HG03066 (cell line): ENCODE data around the gene TMEM119.
A peak's percentile ranks its signal among the peaks of the same experiment; 100 is the strongest.

ENCODE experiments used
- ATAC-seq: cut with Tn5 transposase; IDR thresholded peaks from one replicate; pipeline ENCODE4 v1.9.1; 2021; ENCODE audit warnings: low read depth; ENCODE audit not compliant: unreplicated experiment

TMEM119 gene

DNA sequence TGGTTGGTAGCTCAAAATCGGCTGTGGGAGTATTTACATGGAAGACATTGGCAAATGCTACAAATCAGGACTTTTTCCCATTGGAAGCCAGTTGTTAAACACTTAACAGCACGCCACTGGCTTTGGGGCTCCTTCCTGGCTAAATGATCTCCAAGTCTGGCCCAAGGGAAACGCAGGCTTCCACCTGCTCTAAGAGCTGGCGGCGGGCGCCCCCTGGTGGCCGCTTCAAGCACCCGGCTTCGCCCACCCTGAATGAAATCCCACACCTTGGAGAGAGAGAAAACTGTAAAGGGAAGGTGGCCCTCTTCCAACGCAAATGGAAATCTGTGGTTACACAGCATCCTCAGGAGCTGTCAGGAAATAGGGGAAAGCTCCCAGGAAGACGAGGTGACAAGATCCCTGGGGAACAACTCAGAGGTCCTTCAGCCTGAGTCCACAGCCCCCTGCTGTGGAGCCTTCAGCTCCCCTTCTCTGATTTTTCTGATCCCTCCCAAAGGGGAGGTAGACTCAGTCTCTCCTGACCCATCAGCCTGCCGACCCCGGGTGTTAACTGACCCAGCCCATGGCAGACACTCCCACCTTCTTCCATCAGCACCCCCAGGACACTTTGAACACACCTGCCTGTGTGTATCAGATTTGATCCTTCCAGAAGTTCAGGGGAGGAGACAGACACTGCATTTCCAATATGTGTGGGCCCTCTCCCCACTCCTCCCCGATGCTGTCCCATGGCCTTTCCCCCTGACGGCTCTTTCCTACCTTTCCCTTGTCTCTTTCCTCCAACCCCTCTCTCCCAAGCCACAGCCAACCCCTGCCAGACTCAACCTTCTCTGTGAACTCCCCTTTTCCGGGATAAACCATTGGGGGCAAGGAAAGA lies 20.4 kb upstream of the TMEM119 start:
- peak; percentile 42 for ATAC-seq

DNA sequence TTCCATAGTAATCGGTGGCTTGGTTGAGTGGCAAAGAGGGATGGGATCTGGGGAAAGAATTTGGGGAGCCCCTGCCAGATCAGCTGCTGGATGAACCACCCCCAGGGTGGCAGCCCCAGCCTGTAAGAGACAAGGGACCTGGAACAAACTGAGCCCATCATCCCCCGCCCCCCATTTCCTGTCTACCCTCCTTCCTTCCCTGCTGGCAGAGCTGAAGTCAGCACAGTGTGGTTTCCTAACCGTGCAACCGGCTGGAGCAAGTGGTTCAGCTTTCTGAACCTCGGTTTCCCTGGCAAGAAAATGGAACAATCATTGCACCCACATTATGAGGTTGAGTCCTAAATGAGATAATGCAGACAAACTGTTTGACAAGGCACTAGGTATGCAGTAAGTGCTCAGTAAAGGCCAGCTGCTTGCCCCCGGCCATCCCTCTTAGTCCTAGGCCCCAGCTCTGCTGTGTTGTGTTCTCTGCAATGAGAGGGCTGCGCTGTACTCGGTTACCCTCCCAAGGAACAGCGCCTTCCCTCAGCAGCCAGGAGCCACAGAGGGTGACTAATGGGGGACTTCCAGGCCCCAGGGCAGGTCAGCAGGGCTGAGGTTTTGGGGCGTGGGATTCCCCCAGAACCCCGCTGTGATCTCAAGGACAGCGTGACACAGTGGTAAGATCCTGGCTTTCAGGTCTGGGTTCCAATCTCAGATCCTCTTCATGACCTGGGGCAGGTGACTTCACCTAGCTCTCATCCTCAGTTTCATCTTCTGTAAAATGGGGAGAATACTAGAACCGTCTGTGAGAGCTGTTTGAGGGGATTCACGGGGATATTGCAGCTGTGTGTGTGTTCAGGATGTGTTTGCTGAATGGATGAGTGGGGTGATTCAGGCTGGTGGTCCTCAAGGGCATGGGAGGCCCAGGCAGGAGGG lies 19.3 kb upstream of the TMEM119 start:
- peak; percentile 66 for ATAC-seq

DNA sequence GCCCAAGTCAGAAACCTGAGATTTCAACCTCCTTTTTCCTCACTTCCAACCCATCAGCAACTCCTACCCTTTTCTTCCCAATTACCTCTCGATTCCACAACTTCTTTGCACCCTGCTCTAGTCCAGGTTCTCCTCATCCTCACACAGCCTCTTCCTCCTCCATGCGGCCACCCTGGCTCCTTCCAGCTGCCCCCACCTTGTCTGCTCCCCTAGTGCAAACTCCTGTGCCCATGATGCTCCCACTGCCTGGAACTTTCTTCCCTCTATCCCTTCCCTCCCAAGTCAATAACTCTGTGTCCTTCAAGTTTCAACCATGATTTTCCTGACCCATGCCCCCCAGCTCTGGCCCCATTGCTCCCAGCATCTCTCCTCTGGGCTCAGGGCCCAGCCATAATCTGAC lies 18.5 kb upstream of the TMEM119 start:
- ATAC-seq, result no peak

DNA sequence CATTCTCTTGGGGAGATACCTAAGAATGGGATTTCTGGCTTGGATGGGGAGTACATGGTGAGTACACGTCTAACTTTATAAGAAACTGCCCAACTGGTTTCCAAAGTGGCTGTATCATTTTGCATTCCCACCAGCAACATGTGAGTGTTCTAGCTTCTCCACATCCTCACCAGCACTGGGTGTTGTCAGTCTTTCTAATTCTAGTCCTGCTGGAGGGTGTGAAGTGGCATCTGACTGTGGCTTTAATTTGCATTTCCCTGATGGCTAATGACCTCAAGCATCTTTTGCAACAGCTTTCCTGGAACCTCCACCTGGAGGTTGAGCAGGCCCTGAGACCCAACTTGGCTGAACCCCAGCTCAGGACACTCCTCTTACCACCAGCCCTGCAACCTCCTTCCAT lies 18.0 kb upstream of the TMEM119 start:
- no peak for ATAC-seq

DNA sequence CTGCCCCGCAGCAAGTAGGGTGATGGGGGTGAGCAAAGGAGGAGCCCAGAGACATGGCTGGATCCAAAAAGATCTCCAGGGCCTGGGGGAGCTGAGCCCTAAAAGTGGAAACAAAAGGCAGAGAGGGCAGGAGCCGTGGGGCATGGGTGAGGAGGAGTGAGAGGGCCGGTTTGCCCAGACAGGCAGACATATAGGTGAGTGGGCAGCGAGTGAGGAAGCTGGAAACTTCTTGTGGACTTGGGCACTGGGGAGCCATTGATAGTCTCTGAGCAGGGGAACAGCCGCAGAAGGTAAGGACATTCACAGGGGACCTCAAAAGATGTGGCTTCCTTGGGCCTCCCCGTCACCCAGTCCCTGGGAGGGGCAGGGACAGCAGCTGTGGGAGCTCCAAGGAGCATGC lies 16.8 kb upstream of the TMEM119 start:
- no peak for ATAC-seq

DNA sequence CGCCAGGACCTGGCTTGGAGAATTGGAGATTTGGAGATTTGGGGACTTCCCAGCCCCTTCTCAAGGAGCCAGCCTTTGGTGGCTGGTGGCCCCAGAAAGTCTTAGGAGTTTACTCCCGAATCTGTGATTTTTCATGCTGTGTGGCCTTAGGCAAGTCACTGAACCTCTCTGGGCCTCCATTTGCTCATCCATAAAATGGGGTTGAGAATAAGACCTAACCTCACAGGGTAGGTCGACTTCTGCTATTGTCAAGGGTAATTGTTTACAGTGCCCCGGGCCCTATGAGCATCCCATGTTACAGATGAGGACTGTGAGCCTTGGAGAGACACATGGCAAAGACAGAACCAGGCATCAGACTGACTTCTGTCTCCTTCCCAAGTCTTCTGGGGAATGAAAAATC lies 16.2 kb upstream of the TMEM119 start:
- ATAC-seq, result no peak

DNA sequence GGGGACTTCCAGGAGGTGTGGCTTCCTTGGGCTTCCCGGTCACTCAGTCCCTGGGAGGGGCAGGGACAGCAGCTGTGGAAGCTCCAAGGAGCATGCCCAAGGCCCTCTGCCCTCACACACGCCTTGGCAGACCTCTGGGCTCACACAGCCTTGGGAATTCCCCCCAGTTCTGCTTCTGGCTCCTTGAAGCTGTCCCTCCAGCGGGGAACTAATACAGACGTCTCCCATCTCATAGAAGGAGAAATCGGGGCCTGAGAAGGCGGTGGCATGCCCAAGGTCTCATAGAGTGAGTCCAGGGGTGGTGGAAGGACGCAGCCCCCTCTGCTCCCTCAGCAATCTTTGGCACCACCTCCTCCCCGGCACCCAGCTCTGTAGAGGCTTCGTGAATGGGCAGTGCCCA lies 15.7 kb upstream of the TMEM119 start:
- ATAC-seq, result no peak

DNA sequence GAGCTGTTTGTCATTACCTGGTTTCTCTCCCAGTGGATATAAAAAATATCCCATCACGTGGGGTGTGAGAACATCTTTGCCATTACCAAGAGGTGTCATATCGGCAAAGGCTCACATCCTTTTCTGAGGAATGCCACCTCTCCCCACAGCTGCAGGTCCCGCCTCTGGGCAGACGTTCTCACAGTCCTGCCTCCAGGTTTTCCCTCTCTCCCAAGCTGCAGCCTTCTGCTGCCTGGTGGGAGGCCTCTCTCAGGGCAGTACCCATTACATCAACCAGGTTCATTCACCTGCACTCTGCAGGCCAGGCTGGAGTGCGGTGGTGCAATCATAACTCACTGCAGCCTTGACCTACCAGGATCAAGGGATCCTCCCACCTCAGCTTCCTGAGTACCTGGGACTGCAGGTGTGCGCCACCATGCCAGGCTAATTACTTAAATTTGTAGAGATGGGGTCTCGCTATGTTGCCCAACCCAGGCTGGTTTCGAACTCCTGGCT lies 15.0 kb upstream of the TMEM119 start:
- no peak for ATAC-seq

DNA sequence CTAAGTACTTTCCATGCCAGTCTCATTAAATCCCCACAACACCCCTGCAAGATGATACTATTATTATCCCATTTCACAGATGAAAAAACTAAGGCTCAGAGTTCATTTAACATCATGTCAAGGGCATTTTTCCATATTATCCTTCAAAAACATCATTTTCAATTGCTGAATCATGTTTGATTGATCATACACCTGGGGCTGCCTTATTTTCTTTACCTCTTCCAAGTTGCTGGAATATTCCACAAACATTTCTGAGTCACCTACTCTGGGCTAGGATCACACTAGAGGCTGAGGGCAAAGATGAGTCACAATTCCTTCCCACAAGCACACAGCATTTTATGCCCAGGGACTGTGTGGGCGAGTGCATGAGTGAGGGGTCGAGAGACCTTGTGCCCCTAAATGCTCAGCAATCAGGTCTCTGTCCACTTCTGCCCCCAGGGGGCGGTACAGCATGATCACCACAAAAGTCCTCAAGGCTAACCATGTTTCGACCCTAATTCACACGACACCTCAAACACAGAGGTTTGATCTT lies 14.1 kb upstream of the TMEM119 start:
- no peak for ATAC-seq

DNA sequence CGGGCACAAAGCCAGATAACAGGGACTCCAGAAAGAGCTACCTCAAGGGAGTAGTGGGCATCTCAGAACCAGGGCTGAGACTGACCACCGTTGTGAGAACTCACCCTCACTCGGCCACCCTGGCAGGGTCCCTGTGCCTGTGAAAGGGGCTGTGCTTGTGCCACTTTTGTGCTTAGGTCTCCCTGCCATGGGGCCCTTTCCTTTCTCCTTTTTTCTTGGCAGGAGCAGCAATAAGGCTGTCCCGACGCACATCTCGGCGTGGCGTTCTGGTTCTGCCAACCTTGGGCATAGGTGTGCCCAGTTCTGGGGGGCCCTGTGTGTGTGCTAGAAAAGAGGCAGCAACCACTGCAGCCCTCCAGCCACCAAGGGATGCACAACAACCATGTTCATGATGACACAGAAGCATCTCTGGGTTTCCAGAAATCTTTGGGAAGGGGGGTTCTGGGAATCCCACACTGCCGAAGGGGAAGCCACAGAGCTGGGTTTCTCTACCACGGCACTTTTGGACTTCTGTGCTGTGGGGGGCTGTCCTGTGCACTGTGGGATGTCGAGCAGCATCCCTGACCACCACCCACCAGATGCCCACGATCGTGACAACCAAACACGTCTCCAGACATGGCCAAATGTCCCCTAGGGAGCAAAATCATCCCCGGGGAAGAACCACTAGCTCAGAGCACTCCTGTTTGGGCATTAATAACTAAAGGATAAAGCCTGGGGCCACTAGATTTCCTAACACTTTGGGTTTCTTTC lies 13.1 kb upstream of the TMEM119 start:
- no peak for ATAC-seq

DNA sequence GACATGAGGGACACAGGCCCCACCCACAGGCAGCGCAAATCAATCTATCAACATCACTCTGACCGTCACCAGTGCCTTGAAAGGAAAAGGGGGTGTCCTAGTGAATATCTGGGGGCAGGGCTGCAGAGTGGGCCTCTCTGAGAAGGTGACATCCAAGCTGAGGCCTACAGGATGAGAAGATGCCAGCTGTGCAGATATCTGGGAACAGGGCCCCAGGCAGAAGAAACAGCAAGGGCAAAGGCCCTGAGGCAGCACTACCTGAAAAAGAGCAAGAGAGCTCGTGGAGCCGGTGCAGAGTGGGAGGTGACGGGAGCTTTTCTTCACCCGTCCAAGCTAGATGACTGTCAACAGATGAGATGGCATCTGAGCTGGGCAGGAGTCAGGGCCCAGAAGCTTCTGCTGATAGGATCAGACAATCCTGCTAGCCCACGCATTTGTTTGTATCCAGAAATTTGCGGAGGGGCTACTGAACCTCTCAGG lies 12.5 kb upstream of the TMEM119 start:
- ATAC-seq, result no peak

DNA sequence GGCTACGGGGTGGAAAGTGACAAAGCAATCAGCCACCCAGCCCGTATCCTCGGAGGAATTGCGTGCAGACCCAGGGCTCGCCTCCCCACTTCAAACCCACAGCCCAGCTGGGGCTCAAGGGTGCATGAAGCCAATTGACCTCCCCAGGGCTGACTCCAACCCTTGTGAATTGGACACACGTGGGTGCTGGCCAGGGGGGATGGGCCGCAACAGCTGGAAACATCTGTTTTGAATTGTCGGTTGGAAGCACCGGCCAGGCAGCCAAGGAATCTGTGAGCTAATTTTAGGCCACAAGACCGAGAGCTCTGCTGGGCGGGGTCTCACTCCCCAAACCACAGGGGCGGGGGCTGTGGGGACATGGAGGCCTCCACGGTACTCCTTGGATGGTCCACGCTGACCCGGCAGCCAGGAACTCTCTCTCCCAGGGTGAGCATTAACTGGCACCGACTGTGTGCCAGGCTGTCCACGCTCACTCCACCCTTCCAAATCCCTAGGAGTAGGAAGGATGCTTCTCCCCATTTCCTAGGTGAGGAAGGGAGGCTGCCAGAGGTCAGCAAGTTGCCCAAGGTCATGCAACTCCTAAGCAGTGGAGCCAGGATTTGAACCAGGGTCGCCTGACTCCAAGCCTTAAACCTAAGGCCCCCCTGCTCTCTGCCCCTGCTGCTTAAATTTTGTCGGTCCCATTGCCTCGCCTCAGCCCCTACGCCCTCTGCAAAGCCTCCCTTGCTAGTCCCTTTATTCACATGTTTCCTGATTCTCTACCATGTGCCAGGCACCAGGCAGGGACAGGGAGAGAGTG lies 11.9 kb upstream of the TMEM119 start:
- no peak for ATAC-seq

DNA sequence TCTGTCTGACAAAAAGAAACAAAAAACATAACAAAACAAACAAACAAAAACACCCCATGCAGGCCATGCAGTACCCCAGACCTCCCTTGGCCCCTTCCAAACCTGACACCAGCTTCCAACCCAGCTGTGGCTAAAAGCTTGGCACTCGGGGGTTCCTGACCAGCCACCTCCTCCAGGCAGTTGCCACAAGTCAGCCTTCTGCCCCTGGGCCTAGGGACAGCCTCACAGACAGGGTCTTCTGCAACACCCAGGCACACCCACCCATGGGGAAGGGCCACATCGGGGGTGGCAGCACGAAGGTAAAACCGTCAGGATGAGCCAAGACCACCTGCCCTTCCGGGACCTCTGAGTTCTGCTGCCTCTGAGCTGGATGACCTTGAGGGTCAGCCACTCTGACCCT lies 10.7 kb upstream of the TMEM119 start:
- ATAC-seq, result no peak

DNA sequence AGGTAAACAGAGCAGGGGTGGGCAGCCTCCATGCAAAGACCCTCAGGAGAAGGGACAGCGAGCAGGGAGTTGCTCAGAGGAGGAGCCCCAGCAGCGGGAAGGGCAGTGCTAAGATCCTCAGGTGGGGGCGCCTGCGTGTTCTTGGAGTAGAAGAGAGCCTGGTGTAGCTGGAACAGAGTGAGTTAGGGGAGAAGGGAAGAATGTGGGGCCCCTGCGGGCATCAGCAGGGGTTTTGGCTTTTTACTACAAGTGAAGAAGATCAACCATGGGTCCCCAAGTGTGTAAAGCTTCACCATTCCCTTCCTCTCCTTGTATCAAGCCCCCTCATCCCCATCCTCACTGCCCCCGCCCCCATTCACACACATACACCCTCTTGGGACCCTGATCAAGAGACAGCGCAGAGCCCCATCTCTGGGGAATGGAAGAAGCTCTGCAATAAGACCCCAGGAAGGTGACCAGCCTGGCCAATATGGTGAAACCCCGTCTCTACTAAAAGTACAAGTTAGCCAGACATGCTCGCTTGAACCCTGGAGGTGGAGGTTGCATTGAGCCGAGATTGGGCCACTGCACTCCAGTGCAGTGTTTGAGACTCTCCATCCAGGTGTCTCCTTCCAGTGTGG lies 10.2 kb upstream of the TMEM119 start:
- no peak for ATAC-seq

DNA sequence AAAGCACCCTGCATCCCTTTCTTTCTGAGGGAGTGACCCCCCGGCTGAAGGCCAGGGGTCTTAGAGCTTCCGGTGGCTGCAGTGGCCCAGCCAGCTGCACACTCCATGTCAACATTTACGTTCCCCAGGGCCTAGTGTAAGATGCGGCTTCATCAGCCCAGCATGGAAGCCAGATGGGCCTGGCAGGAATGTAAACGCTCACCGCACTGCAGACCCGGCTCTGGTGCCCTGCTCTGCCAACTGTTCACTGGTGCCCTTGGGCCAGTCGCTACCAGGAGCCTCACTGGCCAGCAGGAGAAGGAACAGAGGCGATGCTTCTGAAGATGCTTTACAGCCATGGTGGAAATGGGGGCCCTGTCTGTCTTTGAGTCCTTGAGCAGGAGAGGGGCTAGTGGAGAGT lies 8.6 kb upstream of the TMEM119 start:
- ATAC-seq, result no peak

DNA sequence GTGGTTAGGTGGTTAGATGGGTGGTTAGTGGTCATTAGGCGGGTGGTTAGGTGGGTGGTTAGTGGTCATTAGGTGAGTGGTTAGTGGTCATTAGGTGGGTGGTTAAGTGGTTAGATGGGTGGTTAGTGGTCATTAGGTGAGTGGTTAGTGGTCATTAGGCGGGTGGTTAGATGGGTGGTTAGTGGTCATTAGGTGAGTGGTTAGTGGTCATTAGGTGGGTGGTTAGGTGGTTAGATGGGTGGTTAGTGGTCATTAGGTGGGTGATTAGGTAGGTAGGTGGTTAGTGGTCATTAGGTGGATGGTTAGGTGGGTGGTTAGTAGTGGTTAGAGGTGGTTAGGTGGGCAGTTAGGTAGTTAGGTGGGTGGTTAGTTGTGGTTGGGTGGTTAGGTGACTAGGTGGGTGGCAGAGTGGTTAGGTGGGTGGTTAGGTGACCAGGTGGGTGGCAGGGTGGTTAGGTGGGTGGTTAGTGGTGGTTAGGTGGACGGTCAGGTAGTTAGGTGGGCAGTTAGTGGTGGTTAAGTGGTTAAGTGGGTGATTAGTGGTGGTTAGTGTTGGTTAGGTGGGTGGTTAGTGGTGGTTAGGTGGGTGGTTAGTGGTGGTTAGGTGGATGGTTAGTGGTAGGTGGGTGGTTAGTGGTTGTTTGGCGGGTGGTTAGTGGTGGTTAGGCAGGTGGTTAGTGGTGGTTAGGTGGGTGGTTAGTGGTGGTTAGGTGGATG lies 8.0 kb upstream of the TMEM119 start:
- no peak for ATAC-seq

DNA sequence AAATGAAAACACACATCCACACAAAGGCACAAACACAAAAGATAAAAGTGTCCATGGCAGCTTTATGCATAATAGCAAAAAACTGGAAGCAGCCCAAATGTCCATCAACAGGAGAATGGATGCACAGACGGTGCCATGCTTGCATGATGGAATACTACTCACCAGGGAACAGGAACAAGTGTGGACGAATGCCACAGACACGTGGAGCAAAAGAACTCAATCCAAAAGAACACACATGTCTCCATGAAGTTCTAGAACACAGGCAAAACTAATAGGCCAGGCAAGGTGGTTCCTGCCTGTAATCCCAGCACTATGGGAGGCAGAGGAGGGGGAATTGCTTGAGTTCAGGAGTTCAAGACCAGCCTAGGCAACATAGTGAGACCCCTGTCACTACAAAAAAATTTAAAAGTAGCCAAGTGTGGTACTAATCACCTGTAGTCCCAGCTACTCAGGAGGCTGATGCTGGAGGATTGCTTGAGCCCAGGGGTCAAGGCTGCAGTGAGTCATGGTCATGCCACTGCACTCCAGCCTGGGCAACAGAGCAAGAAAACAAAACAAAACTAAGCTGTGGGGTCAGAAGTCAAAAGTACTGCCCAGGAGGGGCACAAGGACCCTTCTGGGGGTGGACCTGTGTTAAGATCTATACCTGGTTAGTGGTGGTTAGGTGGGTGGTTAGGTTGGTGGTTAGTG lies 7.3 kb upstream of the TMEM119 start:
- ATAC-seq, result no peak
